Ishikawa (cell line): ENCODE results near the gene PIGS.

Experiments
- CEBPB ChIP-seq: IDR thresholded peaks from 2 replicates; pipeline ENCODE4 v1.6.1; 2012
- CREB1 ChIP-seq: IDR thresholded peaks from 2 replicates; pipeline ENCODE4 v1.6.1; 2012; ENCODE audit warnings: low read depth
- EGR1 ChIP-seq: IDR thresholded peaks from 2 replicates; pipeline ENCODE4 v1.6.1; 2012
- EP300 ChIP-seq: IDR thresholded peaks from 2 replicates; pipeline ENCODE4 v1.6.1; 2012; ENCODE audit warnings: borderline replicate concordance
- FOXM1 ChIP-seq: IDR thresholded peaks from 2 replicates; pipeline ENCODE4 v1.6.1; 2012; ENCODE audit warnings: low read depth, borderline replicate concordance
- MAX ChIP-seq: IDR thresholded peaks from 2 replicates; pipeline ENCODE4 v1.6.1; 2012
- NFIC ChIP-seq: IDR thresholded peaks from 2 replicates; pipeline ENCODE4 v1.6.1; 2012
- RAD21 ChIP-seq: IDR thresholded peaks from 2 replicates; pipeline ENCODE4 v1.6.1; 2012; ENCODE audit warnings: low read depth
- TAF1 ChIP-seq: IDR thresholded peaks from 2 replicates; pipeline ENCODE4 v1.6.1; 2012; ENCODE audit warnings: low read depth, mild to moderate bottlenecking
- TCF12 ChIP-seq: IDR thresholded peaks from 2 replicates; pipeline ENCODE4 v1.6.1; 2012; ENCODE audit warnings: low read depth
- TEAD4 ChIP-seq: IDR thresholded peaks from 2 replicates; pipeline ENCODE4 v1.6.1; 2012
- YY1 ChIP-seq: IDR thresholded peaks from 2 replicates; pipeline ENCODE4 v1.6.1; 2012; ENCODE audit warnings: low read depth
- TF ChIP-seq, protein P1 (sequence below): IDR thresholded peaks from 2 replicates; pipeline ENCODE4 v1.6.1; 2012
- TF ChIP-seq, protein P2 (sequence below): IDR thresholded peaks from 2 replicates; pipeline ENCODE4 v1.6.1; 2012; ENCODE audit warnings: low read depth, mild to moderate bottlenecking

- TF ChIP-seq, protein P1, sequence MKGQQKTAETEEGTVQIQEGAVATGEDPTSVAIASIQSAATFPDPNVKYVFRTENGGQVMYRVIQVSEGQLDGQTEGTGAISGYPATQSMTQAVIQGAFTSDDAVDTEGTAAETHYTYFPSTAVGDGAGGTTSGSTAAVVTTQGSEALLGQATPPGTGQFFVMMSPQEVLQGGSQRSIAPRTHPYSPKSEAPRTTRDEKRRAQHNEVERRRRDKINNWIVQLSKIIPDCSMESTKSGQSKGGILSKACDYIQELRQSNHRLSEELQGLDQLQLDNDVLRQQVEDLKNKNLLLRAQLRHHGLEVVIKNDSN, result no peak
- no peak for TF ChIP-seq TAF1
- no peak for TF ChIP-seq CEBPB
- no peak for TF ChIP-seq RAD21
- no peak for TF ChIP-seq TEAD4
- TF ChIP-seq EP300, result no peak
- no peak for TF ChIP-seq EGR1
- no peak for TF ChIP-seq YY1
- TF ChIP-seq, protein P2, sequence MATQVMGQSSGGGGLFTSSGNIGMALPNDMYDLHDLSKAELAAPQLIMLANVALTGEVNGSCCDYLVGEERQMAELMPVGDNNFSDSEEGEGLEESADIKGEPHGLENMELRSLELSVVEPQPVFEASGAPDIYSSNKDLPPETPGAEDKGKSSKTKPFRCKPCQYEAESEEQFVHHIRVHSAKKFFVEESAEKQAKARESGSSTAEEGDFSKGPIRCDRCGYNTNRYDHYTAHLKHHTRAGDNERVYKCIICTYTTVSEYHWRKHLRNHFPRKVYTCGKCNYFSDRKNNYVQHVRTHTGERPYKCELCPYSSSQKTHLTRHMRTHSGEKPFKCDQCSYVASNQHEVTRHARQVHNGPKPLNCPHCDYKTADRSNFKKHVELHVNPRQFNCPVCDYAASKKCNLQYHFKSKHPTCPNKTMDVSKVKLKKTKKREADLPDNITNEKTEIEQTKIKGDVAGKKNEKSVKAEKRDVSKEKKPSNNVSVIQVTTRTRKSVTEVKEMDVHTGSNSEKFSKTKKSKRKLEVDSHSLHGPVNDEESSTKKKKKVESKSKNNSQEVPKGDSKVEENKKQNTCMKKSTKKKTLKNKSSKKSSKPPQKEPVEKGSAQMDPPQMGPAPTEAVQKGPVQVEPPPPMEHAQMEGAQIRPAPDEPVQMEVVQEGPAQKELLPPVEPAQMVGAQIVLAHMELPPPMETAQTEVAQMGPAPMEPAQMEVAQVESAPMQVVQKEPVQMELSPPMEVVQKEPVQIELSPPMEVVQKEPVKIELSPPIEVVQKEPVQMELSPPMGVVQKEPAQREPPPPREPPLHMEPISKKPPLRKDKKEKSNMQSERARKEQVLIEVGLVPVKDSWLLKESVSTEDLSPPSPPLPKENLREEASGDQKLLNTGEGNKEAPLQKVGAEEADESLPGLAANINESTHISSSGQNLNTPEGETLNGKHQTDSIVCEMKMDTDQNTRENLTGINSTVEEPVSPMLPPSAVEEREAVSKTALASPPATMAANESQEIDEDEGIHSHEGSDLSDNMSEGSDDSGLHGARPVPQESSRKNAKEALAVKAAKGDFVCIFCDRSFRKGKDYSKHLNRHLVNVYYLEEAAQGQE, result no peak
- no peak for TF ChIP-seq FOXM1
- no peak for TF ChIP-seq NFIC
- no peak for TF ChIP-seq MAX
- no peak for TF ChIP-seq TCF12
- no peak for TF ChIP-seq CREB1
Measured at GRCh38 chr17:28544402-28545140, 26.8 kb downstream of the PIGS start.
